Fibroblast of lung (primary cell): ENCODE measurements around the gene CCDC34. TPM values are rescaled to one million over a fixed set of nuclear protein-coding genes. Genes with fewer than 3 reads are reported as not detected.
A peak's percentile ranks its signal among the peaks of the same experiment; 100 is the strongest.

Experiments used
- DNase-seq, 2 donors: peaks; one replicate each; pipeline versions ENCODE4 v3.0.0 to v3.0.0-alpha.2; 2010; ENCODE audit warnings: low read depth in 2 of 2
- H2AFZ ChIP-seq: 2 replicates; pipeline ENCODE4 v1.5.1; 2012; ENCODE audit warnings: low read length, control low read depth, inconsistent platforms
- H3K27ac ChIP-seq: 2 replicates; pipeline ENCODE4 v1.5.1; 2011; ENCODE audit warnings: low read length, control low read depth; ENCODE audit not compliant: insufficient read depth
- H3K27me3 ChIP-seq: 2 replicates; pipeline ENCODE4 v1.5.1; 2011; ENCODE audit warnings: mild to moderate bottlenecking, low read length; ENCODE audit not compliant: control insufficient read depth, insufficient read depth
- H3K36me3 ChIP-seq: 2 replicates; pipeline ENCODE4 v1.5.1; 2011; ENCODE audit warnings: low read length; ENCODE audit not compliant: control insufficient read depth, insufficient read depth
- H3K4me1 ChIP-seq: 2 replicates; pipeline ENCODE4 v1.5.1; 2011; ENCODE audit warnings: low read length; ENCODE audit not compliant: control insufficient read depth, insufficient read depth; ENCODE audit errors: extremely low read depth
- H3K4me2 ChIP-seq: 2 replicates; pipeline ENCODE4 v1.5.1; 2011; ENCODE audit warnings: low read length, control low read depth; ENCODE audit not compliant: insufficient read depth; ENCODE audit errors: extremely low read depth
- H3K4me3 ChIP-seq, 4 experiments: fragments of 200-600 bp in 1 of 4; sonication (generic) in 1 of 4; replicated peaks in 1 of 4; 2 replicates each; pipeline ENCODE4 v1.5.1; 2011 to 2016; ENCODE audit warnings: low read length in 4 of 4, low read depth in 3 of 4, mild to moderate bottlenecking in 3 of 4, control low read depth in 2 of 4, inconsistent platforms in 1 of 4, mixed read lengths in 1 of 4; ENCODE audit not compliant: insufficient read depth in 1 of 4; ENCODE audit errors: control extremely low read depth in 1 of 4
- H3K79me2 ChIP-seq: 2 replicates; pipeline ENCODE4 v1.5.1; 2012; ENCODE audit warnings: mild to moderate bottlenecking, low read length, inconsistent platforms; ENCODE audit not compliant: control insufficient read depth, insufficient read depth
- H3K9ac ChIP-seq: 2 replicates; pipeline ENCODE4 v1.5.1; 2011; ENCODE audit warnings: mild to moderate bottlenecking, low read length, control low read depth; ENCODE audit not compliant: insufficient read depth
- H3K9me3 ChIP-seq: 2 replicates; pipeline ENCODE4 v1.5.1; 2012; ENCODE audit warnings: low read depth, low read length; ENCODE audit not compliant: control insufficient read depth, insufficient read depth
- H4K20me1 ChIP-seq: 2 replicates; pipeline ENCODE4 v1.5.1; 2011; ENCODE audit warnings: low read length; ENCODE audit not compliant: control insufficient read depth, insufficient read depth; ENCODE audit errors: extremely low read depth
- EZH2 ChIP-seq: IDR thresholded peaks from 2 replicates; pipeline ENCODE4 v1.5.1; 2012; ENCODE audit warnings: low read length, control low read depth, mild to moderate bottlenecking; ENCODE audit errors: missing control alignments
- polyA plus RNA-seq, 2 donors: library from polyadenylated mRNA; depleted of rRNA in 1 of 2; stranded (reverse) in 1 of 2; unstranded in 1 of 2; fragments of >200 nt; gene quantifications; 2 replicates each; pipeline ENCODE4 v1.2.1, GENCODE V29; 2011 to 2012; ENCODE audit warnings: missing spikeins in 1 of 2
- total RNA-seq: library from RNA; depleted of rRNA; stranded (reverse); fragments of >200 nt; gene quantifications from 2 replicates; pipeline ENCODE4 v1.2.1, GENCODE V29; 2014
- TF ChIP-seq, protein P1 (sequence below), 2 donors: IDR thresholded peaks in 1 of 2; conservative IDR thresholded peaks in 1 of 2; 1 replicate in 1 of 2; 2 replicates in 1 of 2; pipeline ENCODE4 v1.5.1; 2011 to 2012; ENCODE audit warnings: low read length in 2 of 2, control low read depth in 1 of 2, inconsistent platforms in 1 of 2, low read depth in 1 of 2, mild to moderate bottlenecking in 1 of 2

CCDC34 gene
- total and polyA plus RNA-seq, 2 donors (not counting 1 experiment from before 2014, with no cell fraction given) = 3.8 to 4.6 TPM

- no peak for TF ChIP-seq EZH2
- TF ChIP-seq, protein P1, sequence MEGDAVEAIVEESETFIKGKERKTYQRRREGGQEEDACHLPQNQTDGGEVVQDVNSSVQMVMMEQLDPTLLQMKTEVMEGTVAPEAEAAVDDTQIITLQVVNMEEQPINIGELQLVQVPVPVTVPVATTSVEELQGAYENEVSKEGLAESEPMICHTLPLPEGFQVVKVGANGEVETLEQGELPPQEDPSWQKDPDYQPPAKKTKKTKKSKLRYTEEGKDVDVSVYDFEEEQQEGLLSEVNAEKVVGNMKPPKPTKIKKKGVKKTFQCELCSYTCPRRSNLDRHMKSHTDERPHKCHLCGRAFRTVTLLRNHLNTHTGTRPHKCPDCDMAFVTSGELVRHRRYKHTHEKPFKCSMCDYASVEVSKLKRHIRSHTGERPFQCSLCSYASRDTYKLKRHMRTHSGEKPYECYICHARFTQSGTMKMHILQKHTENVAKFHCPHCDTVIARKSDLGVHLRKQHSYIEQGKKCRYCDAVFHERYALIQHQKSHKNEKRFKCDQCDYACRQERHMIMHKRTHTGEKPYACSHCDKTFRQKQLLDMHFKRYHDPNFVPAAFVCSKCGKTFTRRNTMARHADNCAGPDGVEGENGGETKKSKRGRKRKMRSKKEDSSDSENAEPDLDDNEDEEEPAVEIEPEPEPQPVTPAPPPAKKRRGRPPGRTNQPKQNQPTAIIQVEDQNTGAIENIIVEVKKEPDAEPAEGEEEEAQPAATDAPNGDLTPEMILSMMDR (conservative IDR thresholded peaks at IDR 0.05 in 1 of 2, IDR thresholded peaks at IDR 0.05 in 1 of 2; ENCODE audit: low read depth in 1 of 2, low read length in 2 of 2) = no peak
- Histone ChIP-seq H4K20me1 (no peaks in the 10 kb centered on the region), H3K27ac (no peak overlapping the region), H3K9me3 (no peaks in the 10 kb centered on the region), H3K36me3 (no peaks in the 10 kb centered on the region), H2AFZ (no peak overlapping the region), H3K27me3 (no peaks in the 10 kb centered on the region), H3K4me3 (no peak overlapping the region), H3K4me1 (peaks cover 8% of the 10 kb centered on the region), H3K9ac (no peak overlapping the region), H3K79me2 (no peaks in the 10 kb centered on the region), H3K4me2 (no peak overlapping the region)
- no peak for DNase-seq
Observed at GRCh38 chr11:27372164-27372563, 9.1 kb upstream of the CCDC34 start.

- H3K9me3 ChIP-seq = no peaks in the 10 kb centered on the region
- H3K4me3 ChIP-seq = no peak overlapping the region
- no peak overlapping the region for H3K27ac ChIP-seq
- H4K20me1 ChIP-seq = no peaks in the 10 kb centered on the region
- no peak overlapping the region for H3K4me2 ChIP-seq
- H3K9ac ChIP-seq = no peak overlapping the region
- no peaks in the 10 kb centered on the region for H3K79me2 ChIP-seq
- no peaks in the 10 kb centered on the region for H3K27me3 ChIP-seq
- no peak for DNase-seq
- no peaks in the 10 kb centered on the region for H3K36me3 ChIP-seq
- no peak overlapping the region for H2AFZ ChIP-seq
- H3K4me1 ChIP-seq = peaks cover 8% of the 10 kb centered on the region
- TF ChIP-seq, protein P1 (conservative IDR thresholded peaks at IDR 0.05 in 1 of 2, IDR thresholded peaks at IDR 0.05 in 1 of 2; ENCODE audit: low read depth in 1 of 2, low read length in 2 of 2) = no peak
- TF ChIP-seq EZH2 = no peak
Observed at GRCh38 chr11:27371489-27371888, 8.5 kb upstream of the CCDC34 start.

GRCh38 chr11:27370374-27370773 is 7.4 kb upstream of the CCDC34 start:
- H3K9me3 ChIP-seq = no peaks in the 10 kb centered on the region
- H3K36me3 ChIP-seq = no peaks in the 10 kb centered on the region
- H3K4me3 ChIP-seq = no peak overlapping the region
- no peaks in the 10 kb centered on the region for H4K20me1 ChIP-seq
- H2AFZ ChIP-seq = peak overlapping the region; percentile 64
- peaks cover 8% of the 10 kb centered on the region for H3K4me1 ChIP-seq
- no peak overlapping the region for H3K27ac ChIP-seq
- no peak overlapping the region for H3K4me2 ChIP-seq
- H3K27me3 ChIP-seq = no peaks in the 10 kb centered on the region
- peak in 1 of 2 donors; percentile 57 for DNase-seq
- no peaks in the 10 kb centered on the region for H3K79me2 ChIP-seq
- TF ChIP-seq, protein P1 (conservative IDR thresholded peaks at IDR 0.05 in 1 of 2, IDR thresholded peaks at IDR 0.05 in 1 of 2; ENCODE audit: low read depth in 1 of 2, low read length in 2 of 2) = no peak
- no peak for TF ChIP-seq EZH2
- H3K9ac ChIP-seq = no peak overlapping the region
